OCI-LY7 (cell line): ENCODE results near the gene POP5.

Experiments
- CTCF ChIP-seq: fragments of 200-600 bp; sonication (generic); conservative IDR thresholded peaks from 2 replicates; pipeline ENCODE4 v1.5.1; 2014; ENCODE audit warnings: mild to moderate bottlenecking, antibody characterized with exemption, low read length, moderate library complexity, mixed read lengths
- EZH2phosphoT487 ChIP-seq: fragments of 200-600 bp; sonication (generic); IDR thresholded peaks from 2 replicates; pipeline ENCODE4 v1.6.1; 2018; ENCODE audit warnings: low read depth, borderline replicate concordance, mild to moderate bottlenecking, mixed run types, antibody characterized with exemption, low read length, moderate library complexity, mixed read lengths

GRCh38 chr12:120538281-120539156 is 42.7 kb downstream of the POP5 start:
- TF ChIP-seq CTCF = no peak
- no peak for TF ChIP-seq EZH2phosphoT487
